ENCODE measurements around the gene KRTAP4-6.

GRCh38 chr17:41101586-41102259 lies 38.6 kb downstream of the KRTAP4-6 start, which contains the start of gene KRTAP4-16:
- TF ChIP-seq, protein P1, sequence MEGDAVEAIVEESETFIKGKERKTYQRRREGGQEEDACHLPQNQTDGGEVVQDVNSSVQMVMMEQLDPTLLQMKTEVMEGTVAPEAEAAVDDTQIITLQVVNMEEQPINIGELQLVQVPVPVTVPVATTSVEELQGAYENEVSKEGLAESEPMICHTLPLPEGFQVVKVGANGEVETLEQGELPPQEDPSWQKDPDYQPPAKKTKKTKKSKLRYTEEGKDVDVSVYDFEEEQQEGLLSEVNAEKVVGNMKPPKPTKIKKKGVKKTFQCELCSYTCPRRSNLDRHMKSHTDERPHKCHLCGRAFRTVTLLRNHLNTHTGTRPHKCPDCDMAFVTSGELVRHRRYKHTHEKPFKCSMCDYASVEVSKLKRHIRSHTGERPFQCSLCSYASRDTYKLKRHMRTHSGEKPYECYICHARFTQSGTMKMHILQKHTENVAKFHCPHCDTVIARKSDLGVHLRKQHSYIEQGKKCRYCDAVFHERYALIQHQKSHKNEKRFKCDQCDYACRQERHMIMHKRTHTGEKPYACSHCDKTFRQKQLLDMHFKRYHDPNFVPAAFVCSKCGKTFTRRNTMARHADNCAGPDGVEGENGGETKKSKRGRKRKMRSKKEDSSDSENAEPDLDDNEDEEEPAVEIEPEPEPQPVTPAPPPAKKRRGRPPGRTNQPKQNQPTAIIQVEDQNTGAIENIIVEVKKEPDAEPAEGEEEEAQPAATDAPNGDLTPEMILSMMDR (conservative IDR thresholded peaks at IDR 0.05 in 1 of 2, IDR thresholded peaks at IDR 0.05 in 1 of 2; ENCODE audit: extremely low read depth in 1 of 2, insufficient read depth in 1 of 2, low read depth in 1 of 2, low read length in 2 of 2), result no peak
- TF ChIP-seq EZH2 (IDR thresholded peaks at IDR 0.05; ENCODE audit: borderline replicate concordance, low read length), result no peak
